Myocyte (in vitro differentiated cells): ENCODE measurements around the gene PBX3. TPM values are rescaled to one million over a fixed set of nuclear protein-coding genes. Genes with fewer than 3 reads are reported as not detected.
A peak's percentile ranks its signal among the peaks of the same experiment; 100 is the strongest.

Source experiments
- DNase-seq: peaks from one replicate; pipeline ENCODE4 v3.0.0-alpha.2; 2012; ENCODE audit warnings: low read depth
- total RNA-seq: library from RNA; depleted of rRNA; stranded (reverse); fragments of >200 nt; gene quantifications from 2 replicates; pipeline ENCODE4 v1.2.3, GENCODE V29; 2014

Gene PBX3
- total RNA-seq, 1 donor from 2014 or later: 25.0 TPM

DNA sequence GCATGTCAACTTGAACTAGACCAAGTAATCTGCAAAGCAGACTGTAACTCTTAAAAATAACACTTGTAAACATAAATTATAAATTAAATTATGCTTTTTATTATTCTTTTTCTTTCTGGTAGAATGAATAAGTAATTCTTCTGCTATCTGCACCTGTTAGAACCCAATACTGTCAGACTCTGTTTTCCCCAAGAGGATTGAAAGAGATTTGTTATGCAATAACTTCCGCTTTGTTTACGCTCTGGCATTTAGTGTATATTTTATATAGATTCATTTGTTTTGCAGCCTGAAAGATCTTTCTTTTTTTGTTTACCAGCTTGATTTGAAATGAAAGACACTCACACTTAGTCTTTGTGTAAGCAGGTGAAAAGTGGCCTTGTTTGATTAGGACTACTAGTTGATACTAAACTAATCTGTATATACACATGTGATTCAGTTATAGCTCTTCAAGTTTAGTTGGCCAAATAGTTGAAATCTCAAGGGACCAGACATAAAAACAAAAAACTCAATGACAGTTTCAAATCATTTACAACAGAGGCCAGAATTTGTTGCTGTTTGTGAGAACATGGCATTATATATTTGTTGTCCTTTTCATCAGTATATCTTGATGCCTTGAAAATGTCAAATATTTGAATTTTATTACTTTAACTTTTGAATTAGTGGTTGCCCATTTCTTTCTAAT lies 155.8 kb downstream of the PBX3 start:
- no peak for DNase-seq

DNA sequence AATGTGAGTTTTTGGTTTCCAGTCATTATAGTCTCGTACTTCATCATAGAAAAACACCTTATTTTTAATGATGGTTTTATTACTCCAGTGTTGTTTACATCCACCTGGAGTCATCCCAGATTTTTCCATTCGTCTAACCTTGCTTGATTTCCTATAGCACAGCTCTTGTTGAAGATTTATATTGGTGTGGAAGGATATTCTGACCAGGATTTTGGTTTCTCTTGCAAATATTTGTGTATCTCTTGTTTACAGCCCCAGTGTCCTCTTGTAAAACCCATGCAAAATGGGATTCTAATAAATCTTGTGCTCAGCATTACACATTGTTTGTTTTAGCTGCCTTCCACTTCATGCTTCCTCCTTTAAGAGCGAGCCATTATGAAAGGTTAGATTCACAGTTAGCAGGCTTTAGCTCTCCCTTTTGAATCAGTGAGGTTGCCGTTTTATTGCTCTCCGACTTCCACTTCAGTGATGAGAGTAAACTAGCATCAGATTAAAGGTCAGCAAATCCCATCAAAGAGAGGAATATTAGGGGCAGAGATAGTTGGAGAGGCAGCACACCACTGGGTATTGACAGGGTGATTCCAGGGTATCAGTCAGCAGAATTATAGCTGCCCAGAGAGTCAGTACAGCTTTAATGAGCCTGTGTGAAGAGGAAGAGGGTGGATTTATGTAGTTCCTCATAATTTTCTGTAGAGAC lies 157.1 kb downstream of the PBX3 start:
- no peak for DNase-seq

DNA sequence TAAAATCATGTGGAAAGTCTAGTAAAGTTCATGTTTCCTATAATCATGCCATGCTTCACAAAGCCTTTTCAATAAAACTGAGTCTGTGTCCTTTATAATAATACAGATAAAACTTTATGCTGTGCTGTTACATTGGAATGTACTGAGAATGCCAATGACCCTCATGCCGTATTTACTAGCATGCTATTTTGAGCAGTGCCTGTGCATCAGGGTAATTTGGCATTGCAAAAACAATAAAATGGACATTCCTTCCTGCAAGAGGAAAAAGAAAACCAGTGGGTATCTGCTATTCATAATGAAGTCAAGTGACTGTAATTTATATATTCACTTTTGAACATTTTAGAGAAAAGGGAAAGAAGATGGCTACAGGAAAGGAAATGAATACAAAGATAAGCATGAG lies 159.0 kb downstream of the PBX3 start:
- DNase-seq: no peak

DNA sequence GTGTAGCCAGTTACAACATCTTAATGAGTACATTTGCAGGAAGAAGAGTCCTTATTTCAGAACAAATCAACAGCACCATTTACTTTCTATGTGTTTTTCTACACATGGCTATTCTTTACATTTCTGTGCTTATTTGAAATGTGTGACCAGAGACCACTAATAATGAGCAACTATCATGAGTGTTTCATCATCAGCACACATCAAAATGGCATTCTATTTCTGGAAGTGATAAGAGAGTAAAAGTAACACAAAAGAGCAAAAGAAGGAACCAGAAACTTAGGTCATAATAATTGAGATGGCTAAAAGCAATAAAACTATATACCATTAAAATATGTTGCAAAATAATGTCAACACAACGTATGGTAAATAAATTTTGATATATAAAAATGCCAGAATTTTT lies 159.7 kb downstream of the PBX3 start:
- DNase-seq: no peak

- no peak for DNase-seq
These were observed 161.0 kb downstream of the PBX3 start for GRCh38 chr9:125908136-125908535.

DNA sequence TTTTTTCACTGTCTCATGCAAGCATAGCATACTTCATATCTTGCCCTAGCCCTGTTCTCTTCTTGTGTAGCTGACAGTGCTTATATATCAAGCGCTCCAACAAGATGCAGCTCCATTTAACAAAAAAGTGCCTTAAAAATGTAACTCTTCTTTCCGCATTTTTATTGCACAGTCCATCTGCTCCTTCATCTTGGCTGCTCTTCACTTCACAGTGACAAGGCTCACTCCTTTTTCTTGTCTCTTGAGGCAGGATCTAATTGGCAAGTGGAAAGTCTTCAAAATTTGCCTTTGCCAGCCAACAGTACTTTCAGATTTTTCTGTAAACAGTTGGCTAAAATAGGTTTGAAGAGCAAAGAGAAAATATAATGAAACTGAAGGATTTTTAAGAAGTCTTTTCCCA lies 161.8 kb downstream of the PBX3 start:
- no peak for DNase-seq

DNA sequence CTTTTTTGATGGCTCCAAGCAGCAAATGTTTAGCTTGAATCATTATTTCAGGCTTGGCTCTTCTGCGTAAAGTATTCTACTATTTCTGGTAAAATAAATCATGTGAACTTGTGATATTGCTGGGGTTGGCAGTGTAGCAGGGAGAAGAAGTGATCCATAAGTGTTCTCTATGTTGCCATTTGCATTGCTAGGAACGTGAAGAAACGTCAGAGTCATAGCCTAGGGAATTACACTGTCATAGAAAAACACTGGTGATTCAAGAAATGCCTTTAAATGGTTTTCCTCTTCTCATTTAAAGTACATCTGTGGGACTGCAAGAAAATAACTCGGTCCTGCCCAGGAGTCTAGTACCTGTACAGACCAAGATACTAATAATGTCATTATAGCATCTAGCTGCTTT lies 162.3 kb downstream of the PBX3 start:
- no peak for DNase-seq

GRCh38 chr9:125910286-125910685 lies 163.1 kb downstream of the PBX3 start:
- no peak for DNase-seq

GRCh38 chr9:125911861-125912644 lies 164.9 kb downstream of the PBX3 start:
- no peak for DNase-seq

- no peak for DNase-seq
These were observed 165.5 kb downstream of the PBX3 start for GRCh38 chr9:125912667-125913066.

DNA sequence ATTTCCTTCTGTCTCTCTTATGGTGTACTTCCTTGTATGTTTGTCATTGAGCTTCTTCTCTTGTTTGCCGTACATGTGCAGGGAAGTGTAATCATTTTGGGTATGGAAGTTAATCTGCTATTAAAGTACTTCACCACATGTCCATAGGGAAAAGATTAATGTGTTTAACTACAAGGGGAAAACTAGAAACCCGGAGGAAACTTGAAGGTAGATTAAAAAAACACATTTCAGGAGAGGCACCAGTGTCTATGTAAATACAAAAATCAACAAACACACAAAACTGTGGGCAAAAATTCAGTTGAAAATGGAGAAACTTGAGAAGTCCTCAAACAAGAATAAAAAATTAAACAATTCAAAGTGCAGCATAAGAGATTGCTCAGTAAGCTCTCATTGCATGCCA lies 166.4 kb downstream of the PBX3 start:
- no peak for DNase-seq

DNA sequence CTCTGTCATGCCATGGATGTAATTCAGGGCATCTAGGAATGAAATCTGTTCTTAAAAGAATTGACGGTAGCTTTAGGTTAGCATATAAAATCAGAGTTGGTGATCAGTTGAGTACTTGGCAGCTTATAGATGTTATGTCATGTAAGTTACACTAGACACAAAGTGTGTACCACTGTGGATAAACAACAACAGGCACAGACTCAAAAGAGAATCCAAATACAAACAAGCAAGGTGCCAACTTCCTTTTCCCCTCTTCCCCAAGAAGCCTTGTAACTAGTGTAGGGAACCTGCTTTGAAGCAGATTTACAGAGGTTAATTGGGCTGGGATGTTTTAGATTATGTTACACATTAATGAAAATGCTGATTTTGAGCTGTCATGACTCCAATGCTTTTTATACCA lies 167.2 kb downstream of the PBX3 start:
- DNase-seq: no peak

DNA sequence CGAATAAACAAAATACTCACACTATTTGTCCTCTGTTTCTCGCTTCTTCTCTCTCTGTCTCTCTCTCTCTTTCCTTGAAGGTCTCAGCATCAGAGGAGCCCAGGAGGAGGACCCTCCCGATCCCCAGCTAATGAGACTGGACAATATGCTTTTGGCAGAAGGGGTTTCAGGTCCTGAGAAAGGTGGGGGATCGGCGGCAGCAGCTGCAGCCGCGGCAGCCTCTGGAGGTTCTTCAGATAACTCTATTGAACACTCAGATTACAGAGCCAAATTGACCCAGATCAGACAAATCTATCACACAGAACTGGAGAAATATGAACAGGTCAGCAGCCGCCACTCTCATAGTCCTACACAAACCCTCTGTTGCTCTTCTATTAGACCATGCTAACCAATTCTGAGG lies 168.4 kb downstream of the PBX3 start:
- DNase-seq: no peak

GRCh38 chr9:125919565-125919964 lies 172.4 kb downstream of the PBX3 start:
- DNase-seq: no peak

DNA sequence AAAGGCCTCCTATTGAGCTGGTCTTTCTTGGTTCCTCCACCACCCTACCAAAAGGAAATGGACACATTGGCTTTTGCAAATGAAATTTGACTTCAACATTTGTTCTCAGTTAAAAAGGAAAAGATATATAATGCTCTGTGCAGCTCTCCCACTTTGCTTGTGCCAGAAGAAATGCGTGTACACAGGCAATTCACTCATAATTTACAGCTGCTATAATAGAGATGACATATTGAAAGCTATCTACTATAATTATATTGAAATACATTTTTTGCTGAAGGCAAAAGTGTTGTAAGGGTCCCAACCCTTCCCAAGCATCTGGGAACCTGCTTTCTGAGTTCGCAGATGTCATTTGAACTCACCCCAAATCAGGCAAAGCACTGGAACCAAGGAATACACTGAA lies 173.2 kb downstream of the PBX3 start:
- no peak for DNase-seq

- no peak for DNase-seq
These were observed 175.7 kb downstream of the PBX3 start for GRCh38 chr9:125922854-125923253.

DNA sequence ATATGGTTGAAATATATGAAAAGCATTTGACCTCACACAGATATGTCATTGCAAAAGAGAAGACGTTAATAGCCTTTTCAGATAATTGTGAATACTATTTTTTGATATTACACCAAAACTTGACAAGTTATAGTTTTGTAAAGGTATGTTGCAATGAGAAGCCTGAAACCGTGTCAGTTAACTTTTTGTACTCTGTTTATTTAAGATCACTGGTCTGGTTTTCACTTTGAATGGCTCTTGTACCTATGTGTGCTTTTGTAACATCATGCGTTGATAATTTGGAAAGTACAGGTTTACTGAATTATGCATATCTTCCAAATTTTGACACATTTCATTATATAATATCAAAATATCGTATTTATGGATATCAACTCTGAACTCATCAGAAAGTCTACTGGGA lies 177.2 kb downstream of the PBX3 start:
- no peak for DNase-seq

DNA sequence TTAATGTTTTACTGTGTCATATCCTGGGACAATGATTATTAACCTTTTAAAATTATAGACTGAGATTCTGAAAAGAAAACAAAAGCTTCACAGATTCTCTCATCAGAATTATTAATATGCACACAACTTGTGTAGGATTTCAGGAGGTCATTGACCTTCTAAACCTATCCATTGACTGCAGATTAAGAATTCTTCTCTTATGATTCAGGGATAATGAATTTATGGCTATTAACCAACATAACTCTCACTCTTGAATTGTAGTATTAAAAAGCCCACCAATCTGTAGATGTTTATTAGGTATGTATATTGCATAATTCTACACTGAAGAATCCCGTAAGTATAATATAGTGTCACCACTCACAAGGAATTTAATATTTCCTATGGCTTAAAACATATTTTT lies 179.8 kb downstream of the PBX3 start:
- no peak for DNase-seq

DNA sequence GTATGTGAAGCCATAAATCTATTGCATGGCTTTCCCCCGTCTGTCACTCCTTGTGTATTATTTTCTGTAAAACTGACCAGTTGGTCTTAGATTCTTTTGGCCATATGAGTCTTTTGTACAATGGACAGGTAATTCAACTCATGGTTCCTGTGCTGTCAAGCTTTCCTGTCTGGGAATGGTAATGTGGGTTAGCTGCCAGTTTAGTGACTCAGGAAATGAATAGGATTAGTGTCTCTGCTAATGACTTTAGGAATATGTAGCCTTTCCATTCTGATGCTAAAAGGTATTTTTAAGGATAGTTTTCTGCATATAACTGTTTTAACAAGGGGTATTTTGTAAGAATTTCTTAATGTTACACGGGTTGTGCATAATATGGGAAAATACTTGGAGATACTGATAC lies 182.7 kb downstream of the PBX3 start:
- DNase-seq: no peak

DNA sequence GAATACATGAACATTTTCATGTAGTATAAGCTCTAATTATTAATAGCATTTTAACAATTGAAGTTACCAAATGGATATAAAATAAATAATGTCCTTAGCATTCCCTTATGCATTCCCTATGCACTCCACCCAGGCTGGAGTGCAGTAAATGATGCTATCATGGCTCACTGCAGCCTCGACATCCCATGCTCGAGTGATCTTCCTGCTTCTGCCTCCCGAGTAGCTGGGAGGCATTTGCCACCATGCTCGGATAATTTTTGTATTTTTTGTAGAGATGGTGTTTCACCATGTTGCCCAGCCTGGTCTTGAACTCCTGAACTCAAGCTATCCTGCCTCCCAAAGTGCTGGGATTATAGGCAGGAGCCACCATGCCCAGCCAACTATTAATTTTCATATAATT lies 184.0 kb downstream of the PBX3 start:
- no peak for DNase-seq

DNA sequence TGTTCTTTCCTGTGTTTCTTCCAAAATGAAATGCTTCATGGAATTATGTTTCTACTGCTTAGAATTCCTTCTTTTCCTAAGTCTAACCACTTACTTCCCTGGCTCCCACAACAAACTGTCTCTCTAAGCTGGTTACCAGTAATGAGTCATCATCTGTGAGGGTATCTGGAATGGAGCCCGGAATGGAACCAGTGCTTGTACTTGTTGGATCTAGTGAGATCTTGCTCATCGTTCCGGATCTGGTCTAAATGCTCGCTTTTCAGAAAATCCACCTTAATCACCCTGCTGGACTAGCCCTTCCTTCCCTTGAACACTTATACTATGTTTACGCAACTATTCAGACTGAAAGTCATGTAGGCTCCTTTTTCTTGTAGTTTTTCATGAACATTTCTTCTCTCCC lies 184.8 kb downstream of the PBX3 start:
- DNase-seq: peak; percentile 96

GRCh38 chr9:125932746-125933455 lies 185.7 kb downstream of the PBX3 start:
- no peak for DNase-seq
